GM23248 (cell line): ENCODE results near the gene GBP2.

Experiments
- EZH2 ChIP-seq: fragments of 200-600 bp; sonication (generic); IDR thresholded peaks from 2 replicates; pipeline ENCODE4 v1.6.1; 2018; ENCODE audit warnings: antibody characterized with exemption, mild to moderate bottlenecking; ENCODE audit not compliant: insufficient read depth, poor library complexity, severe bottlenecking
- EZH2phosphoT487 ChIP-seq: fragments of 200-600 bp; sonication (generic); IDR thresholded peaks from 2 replicates; pipeline ENCODE4 v1.6.1; 2018; ENCODE audit warnings: antibody characterized with exemption, moderate library complexity, mild to moderate bottlenecking, low read depth; ENCODE audit not compliant: insufficient read depth

- TF ChIP-seq EZH2, result no peak
- TF ChIP-seq EZH2phosphoT487, result no peak
Observed at GRCh38 chr1:89070509-89070908, 55.4 kb downstream of the GBP2 start.
